ENCODE measurements around the gene MAN1A1.

The MAN1A1 gene

GRCh38 chr6:119273272-119274196, 76.0 kb downstream of the MAN1A1 start:
- no peak for DNase-seq (ENCODE audit: low read depth in 2 of 2, low spot score in 1 of 2)

- DNase-seq (ENCODE audit: low read depth in 2 of 2, low spot score in 1 of 2): no peak
These were observed 79.0 kb downstream of the MAN1A1 start for GRCh38 chr6:119270545-119270944.

GRCh38 chr6:119269266-119270103, 80.1 kb downstream of the MAN1A1 start:
- DNase-seq (ENCODE audit: low read depth in 2 of 2, low spot score in 1 of 2): no peak

GRCh38 chr6:119267126-119267905, 82.2 kb downstream of the MAN1A1 start:
- DNase-seq (ENCODE audit: low read depth in 2 of 2, low spot score in 1 of 2): no peak

- no peak for DNase-seq (ENCODE audit: low read depth in 2 of 2, low spot score in 1 of 2)
These were observed 84.6 kb downstream of the MAN1A1 start for GRCh38 chr6:119264854-119265397.

DNA sequence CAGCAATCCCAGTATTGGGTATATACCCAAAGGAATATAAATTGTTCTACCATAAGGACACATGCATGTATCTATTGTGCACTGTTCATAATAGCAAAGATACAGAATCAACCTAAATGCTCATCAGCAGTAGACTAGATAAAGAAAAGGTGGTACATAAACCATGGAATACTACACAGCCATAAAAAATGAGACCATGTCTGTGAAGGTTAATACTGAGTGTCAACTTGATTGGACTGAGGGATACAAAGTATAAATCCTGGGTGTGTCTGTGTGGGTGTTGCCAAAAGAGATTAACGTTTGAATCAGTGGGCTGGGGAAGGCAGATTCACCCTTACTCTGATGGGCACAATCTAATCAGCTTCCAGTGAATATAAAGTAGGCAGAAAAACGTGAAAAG, 86.9 kb downstream of the MAN1A1 start:
- no peak for DNase-seq (ENCODE audit: low read depth in 2 of 2, low spot score in 1 of 2)

DNA sequence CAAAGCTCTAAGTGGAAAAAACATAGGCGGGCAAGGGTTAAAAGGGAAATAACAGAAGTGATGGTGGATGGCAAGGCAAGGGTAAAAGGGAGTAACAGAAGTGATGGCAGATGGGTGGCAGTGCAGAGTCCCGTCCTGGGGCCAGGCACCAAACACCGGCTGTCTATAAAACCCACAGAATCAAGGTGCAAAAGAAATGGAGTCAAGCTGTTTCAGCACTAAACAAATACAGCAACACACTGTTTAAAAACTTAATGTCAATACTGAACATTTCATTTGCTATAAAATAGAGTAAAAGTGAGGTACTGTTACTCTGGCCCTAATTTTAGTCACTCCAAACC, 87.6 kb downstream of the MAN1A1 start:
- DNase-seq (ENCODE audit: low read depth in 2 of 2, low spot score in 1 of 2): no peak

DNA sequence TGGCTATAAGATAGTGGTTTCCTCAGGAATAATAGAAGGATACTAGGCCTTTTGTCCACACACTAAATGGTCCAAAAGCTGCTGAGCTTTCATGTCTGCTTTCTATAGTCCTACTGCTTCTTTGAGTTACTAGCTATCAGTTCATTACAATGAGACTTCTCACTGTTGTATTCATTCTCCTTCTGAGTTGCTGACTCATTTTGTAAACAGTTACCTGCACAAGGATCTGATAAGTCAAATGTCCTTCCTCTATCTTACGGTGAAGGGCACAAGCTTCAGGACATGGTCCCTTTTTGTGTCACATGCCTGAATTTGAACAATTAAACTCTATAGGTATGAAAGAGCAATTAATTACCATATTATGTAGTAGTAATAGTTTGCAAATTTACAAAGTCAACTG, 90.5 kb downstream of the MAN1A1 start:
- no peak for DNase-seq (ENCODE audit: low read depth in 2 of 2, low spot score in 1 of 2)

- no peak for DNase-seq (ENCODE audit: low read depth in 2 of 2, low spot score in 1 of 2)
These were observed 91.8 kb downstream of the MAN1A1 start for GRCh38 chr6:119257726-119258125.

- DNase-seq (ENCODE audit: low read depth in 2 of 2, low spot score in 1 of 2): no peak
These were observed 92.5 kb downstream of the MAN1A1 start for GRCh38 chr6:119256978-119257462.

- no peak for DNase-seq (ENCODE audit: low read depth in 2 of 2, low spot score in 1 of 2)
These were observed 93.2 kb downstream of the MAN1A1 start for GRCh38 chr6:119256392-119256791.

DNA sequence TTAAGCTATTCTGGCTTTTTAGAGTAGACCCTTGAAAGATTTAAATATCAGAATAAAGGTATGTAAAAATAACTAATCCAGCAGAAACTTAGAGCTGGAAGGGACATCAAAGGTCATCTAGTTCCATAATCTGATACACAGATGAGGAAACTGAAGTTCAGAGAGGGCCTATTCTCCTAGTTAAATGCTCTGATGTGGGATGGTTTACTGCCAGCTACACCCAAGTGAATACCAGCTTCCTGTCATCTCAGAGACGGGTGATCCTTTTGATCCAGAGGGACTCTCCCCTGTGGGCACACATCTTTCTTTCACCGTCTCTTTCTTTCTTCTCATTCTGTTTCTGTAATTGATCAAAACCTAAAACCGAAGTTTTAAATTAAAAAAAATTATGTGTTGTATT, 94.1 kb downstream of the MAN1A1 start:
- DNase-seq (ENCODE audit: low read depth in 2 of 2, low spot score in 1 of 2): no peak

- DNase-seq (ENCODE audit: low read depth in 2 of 2, low spot score in 1 of 2): no peak
These were observed 99.5 kb downstream of the MAN1A1 start for GRCh38 chr6:119250036-119250435.

DNA sequence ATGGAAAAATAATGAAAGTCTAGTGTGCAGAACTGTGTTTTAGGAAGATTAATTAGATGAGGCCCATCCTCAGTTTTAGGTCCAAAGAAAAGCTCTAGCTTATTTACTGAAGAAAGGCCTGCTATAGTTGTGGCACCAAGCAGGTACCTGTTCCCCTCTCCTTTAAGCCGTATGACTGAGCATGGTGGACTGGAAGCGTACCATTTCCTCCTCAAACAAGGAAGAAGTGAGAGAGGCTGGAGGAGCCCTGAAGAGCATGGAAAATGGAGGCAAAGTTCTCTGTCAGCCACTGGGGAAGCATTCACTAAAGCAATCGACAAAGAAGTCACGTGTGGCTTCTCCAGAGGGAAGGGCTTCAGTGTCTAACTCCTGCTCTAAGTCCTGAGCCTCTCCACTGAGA, 100.2 kb downstream of the MAN1A1 start:
- no peak for DNase-seq (ENCODE audit: low read depth in 2 of 2, low spot score in 1 of 2)

DNA sequence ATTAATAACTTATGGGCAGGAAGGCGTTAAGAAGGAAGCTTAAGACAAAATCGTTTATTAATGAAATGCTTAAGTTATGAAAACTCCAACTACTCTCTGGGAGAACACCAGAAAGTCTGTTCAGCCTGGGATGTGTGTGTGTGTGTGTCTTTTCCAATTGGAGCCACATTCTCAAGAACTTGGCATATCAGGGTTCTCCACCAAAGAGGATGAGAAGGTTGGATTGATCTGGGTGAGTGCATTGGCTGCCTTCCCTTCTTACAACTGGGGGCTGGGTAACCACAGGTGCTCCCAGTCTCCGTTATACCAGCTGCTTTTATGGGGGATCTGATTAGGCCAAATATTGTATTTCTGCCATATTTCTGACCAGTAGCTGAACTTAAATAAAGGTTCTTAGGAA, 102.1 kb downstream of the MAN1A1 start:
- no peak for DNase-seq (ENCODE audit: low read depth in 2 of 2, low spot score in 1 of 2)

DNA sequence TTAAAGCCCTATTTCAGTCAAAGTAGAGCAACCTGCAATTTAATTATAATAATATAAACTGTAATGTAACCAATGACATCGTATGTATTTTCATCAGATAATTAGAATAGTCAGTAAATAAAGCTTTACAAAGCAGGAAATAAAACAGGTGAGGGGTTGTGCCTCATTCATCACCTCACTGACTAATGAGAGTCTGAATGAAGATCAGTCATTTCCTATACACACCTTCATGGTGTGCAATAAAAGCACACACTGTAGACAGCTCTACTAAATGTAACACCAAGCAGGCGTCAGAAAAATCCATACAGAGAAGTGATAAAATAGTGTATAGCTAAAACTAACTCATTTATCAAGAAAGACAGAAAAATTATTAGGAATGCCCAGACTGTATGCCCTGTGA, 105.9 kb downstream of the MAN1A1 start:
- no peak for DNase-seq (ENCODE audit: low read depth in 2 of 2, low spot score in 1 of 2)

- no peak for DNase-seq (ENCODE audit: low read depth in 2 of 2, low spot score in 1 of 2)
These were observed 106.5 kb downstream of the MAN1A1 start for GRCh38 chr6:119243037-119243436.

- no peak for DNase-seq (ENCODE audit: low read depth in 2 of 2, low spot score in 1 of 2)
These were observed 107.8 kb downstream of the MAN1A1 start for GRCh38 chr6:119241540-119242309.

DNA sequence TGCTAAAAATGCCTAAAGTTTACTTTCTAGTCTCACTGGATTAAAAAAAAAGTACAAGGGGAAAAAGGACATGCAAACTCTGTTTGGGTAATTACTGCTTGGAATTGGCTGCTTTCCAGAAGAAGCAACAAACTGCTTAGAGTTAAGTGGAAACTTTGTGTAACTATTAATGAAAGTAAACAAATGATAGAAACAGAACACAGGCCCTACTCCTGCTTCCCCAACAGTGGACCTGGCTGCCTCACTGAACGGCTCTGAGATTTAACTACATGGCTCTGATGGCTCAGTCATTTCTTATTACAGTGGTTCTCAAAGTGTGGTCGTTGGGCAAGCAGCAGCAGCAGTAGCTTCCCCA, 108.5 kb downstream of the MAN1A1 start:
- DNase-seq (ENCODE audit: low read depth in 2 of 2, low spot score in 1 of 2): no peak
